Epidermal melanocyte (primary cell): ENCODE results near the gene STAT6.
"Not testable (repeated sequence)": the region's sequence is repeated elsewhere in the genome, so short reads cannot be mapped to it uniquely, and the experiment has no call there.

ENCODE experiments used
- DNase-seq: peaks from one replicate; pipeline ENCODE4 v3.0.0; 2011; ENCODE audit warnings: low spot score; ENCODE audit not compliant: insufficient read length

STAT6 gene

GRCh38 chr12:57127726-57128518 lies 16.8 kb upstream of the STAT6 start, which contains the start of gene LRP1:
Gene LRP1, plus strand, starts transcription at chr12:57128483. Its CDS starts 482 bp downstream, at chr12:57128965.
- peak; percentile 68 for DNase-seq

GRCh38 chr12:57127101-57127725 lies 16.1 kb upstream of the STAT6 start:
- no peak for DNase-seq

GRCh38 chr12:57126561-57126960 lies 15.4 kb upstream of the STAT6 start:
- DNase-seq, result no peak

- DNase-seq, result no peak
These were observed 14.9 kb upstream of the STAT6 start for GRCh38 chr12:57126061-57126460.

GRCh38 chr12:57124261-57124877 lies 13.2 kb upstream of the STAT6 start:
- DNase-seq, result peak; percentile 60

GRCh38 chr12:57123813-57124212 lies 12.7 kb upstream of the STAT6 start:
- DNase-seq, result no peak

GRCh38 chr12:57120718-57121117 lies 9.6 kb upstream of the STAT6 start:
- DNase-seq, result not testable (repeated sequence)

GRCh38 chr12:57119294-57120085 lies 8.3 kb upstream of the STAT6 start:
- DNase-seq, result no peak

- no peak for DNase-seq
These were observed 7.6 kb upstream of the STAT6 start for GRCh38 chr12:57118711-57119271.

GRCh38 chr12:57116580-57117281 lies 5.6 kb upstream of the STAT6 start:
- no peak for DNase-seq

GRCh38 chr12:57112492-57113294 lies 1.5 kb upstream of the STAT6 start:
- DNase-seq, result no peak

- DNase-seq, result peak; percentile 56
These were observed 795 bp downstream of the STAT6 start for GRCh38 chr12:57110104-57111030.

GRCh38 chr12:57109207-57110103 lies 1.7 kb downstream of the STAT6 start:
- DNase-seq, result no peak

GRCh38 chr12:57107456-57108155 lies 3.6 kb downstream of the STAT6 start:
- DNase-seq, result no peak

GRCh38 chr12:57106021-57106708 lies 5.0 kb downstream of the STAT6 start:
- DNase-seq, result no peak

- no peak for DNase-seq
These were observed 6.0 kb downstream of the STAT6 start for GRCh38 chr12:57105011-57105753.
